GM12873 (cell line): ENCODE data around the gene CACNA2D3.

Experiments used
- CTCF ChIP-seq: IDR thresholded peaks from 2 replicates; pipeline ENCODE4 v1.5.1; 2012; ENCODE audit warnings: low read depth, mild to moderate bottlenecking, moderate library complexity, low read length, control low read depth; ENCODE audit not compliant: insufficient read depth; ENCODE audit errors: missing control alignments

Gene CACNA2D3

GRCh38 chr3:54745843-54746242 lies 623.5 kb downstream of the CACNA2D3 start:
- no peak for TF ChIP-seq CTCF

GRCh38 chr3:54746722-54747121 lies 624.4 kb downstream of the CACNA2D3 start:
- TF ChIP-seq CTCF, result no peak

- TF ChIP-seq CTCF, result no peak
Observed at GRCh38 chr3:54755756-54756155, 633.4 kb downstream of the CACNA2D3 start.

- TF ChIP-seq CTCF, result no peak
Observed at GRCh38 chr3:54756330-54756731, 634.0 kb downstream of the CACNA2D3 start.

- TF ChIP-seq CTCF, result no peak
Observed at GRCh38 chr3:54758461-54758860, 636.1 kb downstream of the CACNA2D3 start.

- no peak for TF ChIP-seq CTCF
Observed at GRCh38 chr3:54759166-54759565, 636.8 kb downstream of the CACNA2D3 start.

GRCh38 chr3:54760201-54760600 lies 637.8 kb downstream of the CACNA2D3 start:
- no peak for TF ChIP-seq CTCF

- no peak for TF ChIP-seq CTCF
Observed at GRCh38 chr3:54761637-54762036, 639.3 kb downstream of the CACNA2D3 start.
